Neural progenitor cell (in vitro differentiated cells): ENCODE measurements around the gene PROC. TPM values are rescaled to one million over a fixed set of nuclear protein-coding genes. Genes with fewer than 3 reads are reported as not detected.

Experiments used
- DNase-seq: peaks from one replicate; pipeline ENCODE4 v3.0.0-alpha.2; 2016; ENCODE audit warnings: low spot score
- H2AFZ ChIP-seq: fragments of 200-600 bp; sonication (generic); replicated peaks from 2 replicates; pipeline ENCODE4 v1.6.1; 2016; ENCODE audit warnings: antibody characterized with exemption
- H3F3A ChIP-seq: fragments of 200-600 bp; sonication (generic); 2 replicates; pipeline ENCODE4 v1.6.1; 2016; ENCODE audit warnings: antibody characterized with exemption, low read depth
- H3K27ac ChIP-seq: fragments of 200-600 bp; sonication (generic); 2 replicates; pipeline ENCODE4 v1.5.1; 2016; ENCODE audit warnings: mild to moderate bottlenecking
- H3K27me3 ChIP-seq: fragments of 200-600 bp; sonication (generic); 2 replicates; pipeline ENCODE4 v1.6.1; 2016; ENCODE audit warnings: mild to moderate bottlenecking, moderate library complexity
- H3K36me3 ChIP-seq: fragments of 200-600 bp; sonication (generic); 2 replicates; pipeline ENCODE4 v1.5.1; 2016
- H3K4me1 ChIP-seq: fragments of 200-600 bp; sonication (generic); 2 replicates; pipeline ENCODE4 v1.6.1; 2016; ENCODE audit warnings: mixed run types
- H3K4me2 ChIP-seq: fragments of 200-600 bp; sonication (generic); 2 replicates; pipeline ENCODE4 v1.6.1; 2016
- H3K4me3 ChIP-seq: fragments of 200-600 bp; sonication (generic); 2 replicates; pipeline ENCODE4 v1.5.1; 2016
- H3K79me2 ChIP-seq: fragments of 200-600 bp; sonication (generic); 2 replicates; pipeline ENCODE4 v1.6.1; 2016; ENCODE audit warnings: low read depth
- H3K9ac ChIP-seq: fragments of 200-600 bp; sonication (generic); 2 replicates; pipeline ENCODE4 v1.6.1; 2016
- H3K9me3 ChIP-seq: fragments of 200-600 bp; sonication (generic); 2 replicates; pipeline ENCODE4 v1.5.1; 2016; ENCODE audit warnings: low read depth
- H4K20me1 ChIP-seq: fragments of 200-600 bp; sonication (generic); 2 replicates; pipeline ENCODE4 v1.6.1; 2016; ENCODE audit warnings: low read depth
- H3K27ac Mint-ChIP-seq: 3 replicates; pipeline ENCODE4 v1.8.0; 2021; ENCODE audit warnings: mixed read lengths
- H3K27me3 Mint-ChIP-seq: 2 replicates; pipeline ENCODE4 v1.8.0; 2022; ENCODE audit warnings: low read depth, mild to moderate bottlenecking, inconsistent platforms, moderate library complexity, mixed read lengths; ENCODE audit not compliant: insufficient read depth
- H3K36me3 Mint-ChIP-seq: 3 replicates; pipeline ENCODE4 v1.8.0; 2021; ENCODE audit warnings: mixed read lengths
- H3K4me1 Mint-ChIP-seq: 3 replicates; pipeline ENCODE4 v1.8.0; 2021; ENCODE audit warnings: mixed read lengths
- H3K4me3 Mint-ChIP-seq: 3 replicates; pipeline ENCODE4 v1.8.0; 2021; ENCODE audit warnings: mild to moderate bottlenecking, moderate library complexity, mixed read lengths
- H3K9me3 Mint-ChIP-seq: 3 replicates; pipeline ENCODE4 v1.8.0; 2020; ENCODE audit warnings: mixed read lengths
- CTCF ChIP-seq: fragments of 200-600 bp; sonication (generic); IDR thresholded peaks from 2 replicates; pipeline ENCODE4 v1.5.1; 2017; ENCODE audit warnings: antibody characterized with exemption, mild to moderate bottlenecking
- EZH2 ChIP-seq: fragments of 200-600 bp; sonication (generic); IDR thresholded peaks from 2 replicates; pipeline ENCODE4 v1.6.1; 2017; ENCODE audit warnings: antibody characterized with exemption, mild to moderate bottlenecking, moderate library complexity
- EZH2phosphoT487 ChIP-seq: fragments of 200-600 bp; sonication (generic); IDR thresholded peaks from 2 replicates; pipeline ENCODE4 v1.6.1; 2017; ENCODE audit warnings: antibody characterized with exemption
- total RNA-seq: library from RNA; depleted of rRNA; stranded (reverse); fragments of >200 nt; gene quantifications from 2 replicates; pipeline ENCODE4 v1.2.3, GENCODE V29; 2015; ENCODE audit warnings: low replicate concordance

The PROC gene
- total RNA-seq, 1 donor from 2014 or later: not detected

- Histone ChIP-seq H3K4me1 (no peaks in the 10 kb centered on the region), H3K4me3 (no peak overlapping the region), H3K9ac (no peak overlapping the region), H4K20me1 (no peaks in the 10 kb centered on the region), H3K36me3 (no peaks in the 10 kb centered on the region), H3K4me2 (no peak overlapping the region), H3K27me3 (no peaks in the 10 kb centered on the region), H2AFZ (no peak overlapping the region), H3K9me3 (peaks cover 19% of the 10 kb centered on the region), H3K79me2 (peaks cover 98% of the 10 kb centered on the region), H3K27ac (no peak overlapping the region), H3F3A (no peaks in the 10 kb centered on the region)
- Mint-ChIP-seq H3K4me1 (peaks cover 10% of the 10 kb centered on the region), H3K27me3 (no peaks in the 10 kb centered on the region), H3K9me3 (peaks cover 60% of the 10 kb centered on the region), H3K27ac (no peak overlapping the region), H3K4me3 (no peak overlapping the region), H3K36me3 (peaks cover 39% of the 10 kb centered on the region)
- TF ChIP-seq EZH2 (no peak), CTCF (no peak), EZH2phosphoT487 (no peak)
- no peak for DNase-seq
These were observed 44.7 kb upstream of the PROC start for GRCh38 chr2:127373362-127374083.

- H3K27me3 Mint-ChIP-seq: no peaks in the 10 kb centered on the region
- no peak overlapping the region for H3K27ac ChIP-seq
- no peak overlapping the region for H3K27ac Mint-ChIP-seq
- H3K36me3 ChIP-seq: no peaks in the 10 kb centered on the region
- H3K4me3 ChIP-seq: no peak overlapping the region
- H3F3A ChIP-seq: peaks cover 5% of the 10 kb centered on the region
- H2AFZ ChIP-seq: no peak overlapping the region
- DNase-seq: no peak
- H4K20me1 ChIP-seq: peaks cover 5% of the 10 kb centered on the region
- H3K4me1 Mint-ChIP-seq: peaks cover 10% of the 10 kb centered on the region
- H3K4me3 Mint-ChIP-seq: no peak overlapping the region
- peaks cover 100% of the 10 kb centered on the region for H3K79me2 ChIP-seq
- H3K27me3 ChIP-seq: no peaks in the 10 kb centered on the region
- no peak overlapping the region for H3K9ac ChIP-seq
- peaks cover 45% of the 10 kb centered on the region for H3K9me3 Mint-ChIP-seq
- peaks cover 11% of the 10 kb centered on the region for H3K9me3 ChIP-seq
- H3K4me2 ChIP-seq: no peak overlapping the region
- TF ChIP-seq CTCF (no peak), EZH2 (no peak), EZH2phosphoT487 (no peak)
- H3K36me3 Mint-ChIP-seq: peaks cover 29% of the 10 kb centered on the region
- H3K4me1 ChIP-seq: no peaks in the 10 kb centered on the region
These were observed 42.0 kb upstream of the PROC start for GRCh38 chr2:127376257-127376656.

GRCh38 chr2:127377262-127377661 is 41.0 kb upstream of the PROC start:
- H3K4me1 Mint-ChIP-seq: peaks cover 5% of the 10 kb centered on the region
- no peak overlapping the region for H3K4me3 Mint-ChIP-seq
- peaks cover 5% of the 10 kb centered on the region for H3F3A ChIP-seq
- no peak for DNase-seq
- no peak overlapping the region for H3K27ac ChIP-seq
- H3K27ac Mint-ChIP-seq: no peak overlapping the region
- H3K36me3 Mint-ChIP-seq: peaks cover 19% of the 10 kb centered on the region
- no peak overlapping the region for H3K4me3 ChIP-seq
- H3K9me3 Mint-ChIP-seq: peaks cover 35% of the 10 kb centered on the region
- no peaks in the 10 kb centered on the region for H3K27me3 Mint-ChIP-seq
- H3K9me3 ChIP-seq: peaks cover 11% of the 10 kb centered on the region
- H3K4me2 ChIP-seq: no peak overlapping the region
- no peak overlapping the region for H3K9ac ChIP-seq
- TF ChIP-seq CTCF: no peak
- no peak for TF ChIP-seq EZH2
- TF ChIP-seq EZH2phosphoT487: no peak
- H3K79me2 ChIP-seq: peaks cover 100% of the 10 kb centered on the region
- no peak overlapping the region for H2AFZ ChIP-seq
- no peaks in the 10 kb centered on the region for H3K27me3 ChIP-seq
- peaks cover 15% of the 10 kb centered on the region for H4K20me1 ChIP-seq
- no peaks in the 10 kb centered on the region for H3K36me3 ChIP-seq
- no peaks in the 10 kb centered on the region for H3K4me1 ChIP-seq
